LHCN-M2 (cell line): ENCODE results near the gene KCTD6. TPM values are rescaled to one million over a fixed set of nuclear protein-coding genes. Genes with fewer than 3 reads are reported as not detected.

Experiments
- DNase-seq: peaks from one replicate; pipeline ENCODE4 v3.0.0-alpha.2; 2012; ENCODE audit warnings: low read depth
- total RNA-seq: library from RNA; depleted of rRNA; stranded (reverse); fragments of >200 nt; gene quantifications from 2 replicates; pipeline ENCODE4 v1.2.3, GENCODE V29; 2014

Gene KCTD6
- total RNA-seq, 1 experiment from 2014 or later: 10.7 TPM

DNA sequence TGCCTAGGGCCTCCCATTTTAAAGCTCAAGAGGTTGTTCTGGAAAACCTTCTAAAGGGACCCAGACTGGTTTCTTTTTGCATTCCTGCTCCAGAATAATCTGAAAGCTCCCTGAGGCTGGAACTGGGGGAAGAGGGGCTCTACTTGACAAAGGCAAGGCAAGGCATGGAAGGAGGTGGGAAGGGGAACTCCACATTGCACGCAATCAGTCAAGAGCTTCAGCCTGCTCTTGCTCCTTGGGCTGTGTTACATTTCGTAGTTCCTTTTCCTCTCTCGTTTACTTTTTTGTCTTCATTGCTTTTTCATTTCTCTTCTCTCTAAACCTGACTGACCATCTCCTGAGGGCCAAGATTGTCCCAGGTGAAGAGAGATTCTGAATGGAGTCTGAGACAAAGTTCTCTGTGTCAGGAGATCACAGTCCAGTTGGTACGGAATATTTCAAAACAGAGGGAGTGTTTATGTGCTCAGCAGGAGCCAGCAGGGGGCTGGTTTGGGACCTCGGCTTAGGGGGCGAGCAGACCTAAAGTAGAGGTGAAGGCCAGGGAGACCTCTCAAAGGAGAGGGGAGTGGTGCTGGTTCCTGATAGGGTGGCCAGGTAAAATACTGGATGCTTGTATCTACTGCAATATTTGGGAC, 6.0 kb upstream of the KCTD6 start:
- no peak for DNase-seq

DNA sequence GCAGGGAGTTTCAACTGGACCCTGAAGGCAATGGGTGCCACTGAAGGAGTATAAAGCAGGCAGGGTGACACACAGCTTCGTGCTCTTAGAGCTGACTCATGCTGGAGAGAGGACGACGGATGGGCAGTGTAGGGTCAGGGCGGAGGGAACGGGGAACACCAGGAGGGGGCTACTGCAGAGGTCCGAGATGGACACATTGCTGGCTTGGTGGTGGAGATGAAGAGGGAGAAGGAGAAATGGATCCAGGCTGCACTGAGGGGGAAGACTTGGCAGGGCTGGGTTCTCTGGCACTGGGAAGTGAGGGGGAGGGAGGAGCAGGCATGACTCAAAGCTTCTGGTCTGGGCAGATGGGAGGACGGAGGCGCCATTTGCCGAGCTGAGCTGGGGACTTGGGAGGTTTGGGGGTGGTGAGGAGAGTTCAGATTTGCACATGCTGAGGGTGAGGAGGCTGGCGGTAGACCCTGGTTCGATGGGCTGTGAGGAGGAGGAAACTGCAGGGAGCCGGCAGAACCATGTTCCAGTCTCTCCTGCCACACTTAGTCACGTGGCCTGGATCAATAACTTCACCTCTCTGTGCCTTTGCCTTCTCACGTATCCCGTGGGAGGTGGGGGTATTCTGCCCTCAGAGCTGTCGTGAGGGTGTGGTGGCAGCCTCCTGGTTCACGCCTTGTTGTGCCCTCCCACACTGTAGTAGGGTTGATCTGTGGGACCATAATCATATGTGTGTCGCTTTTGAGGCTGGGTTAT, 4.6 kb upstream of the KCTD6 start:
- peak; percentile 72 for DNase-seq

DNA sequence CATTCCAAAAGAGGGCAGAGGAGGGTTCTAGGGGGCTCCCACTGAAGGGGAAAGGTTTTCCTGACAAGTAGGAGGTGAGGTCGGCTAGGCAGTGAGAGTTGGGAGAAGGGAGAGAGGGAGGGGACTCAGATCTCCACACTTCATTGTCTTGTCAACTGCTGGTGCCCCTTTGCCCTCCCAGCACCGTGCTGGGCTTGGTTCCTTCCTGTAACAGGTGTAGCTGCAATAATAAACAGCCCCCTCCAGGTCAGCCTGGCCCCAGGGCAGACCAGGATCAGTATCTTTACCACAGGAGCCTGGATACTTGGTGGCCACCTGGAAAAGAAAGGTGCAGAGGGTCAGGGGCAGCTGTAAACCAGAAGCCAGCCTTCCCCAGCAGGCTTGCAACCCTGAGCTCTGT, 2.9 kb upstream of the KCTD6 start:
- no peak for DNase-seq

DNA sequence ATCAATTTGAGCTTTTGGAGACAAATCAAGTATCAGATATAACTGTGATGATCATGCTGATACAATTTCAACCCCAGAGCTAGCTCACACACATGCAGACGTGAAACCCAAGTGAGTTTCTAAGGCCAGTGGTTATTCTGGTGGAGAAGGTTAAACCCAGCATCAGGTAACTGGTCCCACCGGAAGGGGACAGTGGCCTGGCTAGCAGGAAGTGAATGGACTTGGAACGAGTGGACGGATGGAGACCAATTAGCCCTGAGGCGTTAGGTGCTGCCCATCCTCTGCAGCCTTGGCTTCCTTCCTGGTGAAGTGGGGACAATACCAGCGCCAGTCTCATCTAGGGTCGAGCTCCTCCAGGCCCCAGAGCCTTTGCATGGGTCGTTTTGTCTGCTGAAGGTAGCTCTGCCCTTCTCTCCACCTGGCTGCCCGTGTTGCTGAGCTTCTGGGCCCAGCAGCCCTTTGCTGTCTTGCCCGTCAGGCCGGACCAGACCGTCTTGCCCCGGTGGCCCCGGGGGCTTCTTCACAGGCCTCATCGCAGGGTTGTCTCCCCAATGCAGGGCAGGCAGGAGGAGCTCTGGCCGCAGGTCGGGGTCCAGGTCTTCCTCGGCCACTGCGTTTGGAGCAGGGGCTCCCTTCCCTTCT, 915 bp upstream of the KCTD6 start:
- no peak for DNase-seq

DNA sequence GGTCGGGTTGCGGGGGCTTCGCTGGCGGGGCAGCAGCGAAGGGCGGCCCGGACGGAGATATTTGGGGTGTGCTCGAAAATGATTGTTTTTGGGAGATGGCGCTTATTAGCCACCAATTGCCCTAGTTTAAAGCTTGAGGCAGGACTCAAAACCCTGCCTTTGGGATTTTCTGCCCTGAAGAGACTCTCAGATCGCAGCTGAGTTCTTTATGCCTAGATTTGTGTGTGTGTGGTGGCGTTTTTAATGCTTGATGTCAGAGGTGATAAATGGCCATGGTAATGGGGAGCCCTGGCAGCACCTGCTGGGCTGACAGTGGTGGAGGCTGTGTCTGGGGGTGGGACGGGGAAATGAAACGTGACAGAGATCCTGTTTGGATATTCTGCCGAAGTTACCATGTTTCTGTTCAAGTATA, 604 bp downstream of the KCTD6 start:
- DNase-seq: peak; percentile 36

DNA sequence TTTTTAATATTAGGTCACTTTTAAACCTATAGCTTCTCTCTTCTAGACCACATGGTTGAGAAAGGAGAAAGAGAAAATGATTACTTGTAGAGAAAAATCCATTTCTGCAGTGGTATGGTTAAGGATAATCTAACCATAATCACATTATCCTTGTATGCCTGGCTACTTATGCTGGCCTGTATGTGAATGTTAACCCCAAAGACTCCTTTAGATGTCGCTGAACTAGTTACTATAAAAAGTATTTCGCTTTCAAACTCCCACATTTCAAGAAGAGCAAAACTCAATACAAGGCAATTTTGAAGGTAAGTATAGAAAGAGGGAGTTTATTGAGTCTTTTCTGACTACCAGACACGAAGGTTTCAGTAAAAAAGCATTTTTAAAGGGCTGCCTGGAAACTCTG, 2.2 kb downstream of the KCTD6 start:
- no peak for DNase-seq

DNA sequence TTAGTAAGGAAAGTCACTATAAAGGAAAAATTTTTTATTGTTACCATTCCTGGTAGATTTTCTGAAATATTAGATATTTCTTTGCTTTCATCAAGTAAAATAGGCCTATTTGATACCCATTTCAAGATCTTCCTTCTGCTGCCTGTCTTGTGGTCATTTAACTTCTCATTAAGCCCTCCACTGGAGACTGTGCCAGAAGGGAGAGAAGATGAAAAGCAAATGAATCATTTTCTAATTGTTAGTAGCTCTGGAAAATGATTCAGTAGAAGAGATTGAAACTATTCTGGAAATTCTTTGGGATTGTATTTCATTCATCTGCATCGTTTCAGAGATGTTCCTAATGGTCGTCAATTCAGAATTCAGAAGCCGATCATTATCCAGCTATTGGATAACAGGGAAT, 3.2 kb downstream of the KCTD6 start:
- peak; percentile 21 for DNase-seq

DNA sequence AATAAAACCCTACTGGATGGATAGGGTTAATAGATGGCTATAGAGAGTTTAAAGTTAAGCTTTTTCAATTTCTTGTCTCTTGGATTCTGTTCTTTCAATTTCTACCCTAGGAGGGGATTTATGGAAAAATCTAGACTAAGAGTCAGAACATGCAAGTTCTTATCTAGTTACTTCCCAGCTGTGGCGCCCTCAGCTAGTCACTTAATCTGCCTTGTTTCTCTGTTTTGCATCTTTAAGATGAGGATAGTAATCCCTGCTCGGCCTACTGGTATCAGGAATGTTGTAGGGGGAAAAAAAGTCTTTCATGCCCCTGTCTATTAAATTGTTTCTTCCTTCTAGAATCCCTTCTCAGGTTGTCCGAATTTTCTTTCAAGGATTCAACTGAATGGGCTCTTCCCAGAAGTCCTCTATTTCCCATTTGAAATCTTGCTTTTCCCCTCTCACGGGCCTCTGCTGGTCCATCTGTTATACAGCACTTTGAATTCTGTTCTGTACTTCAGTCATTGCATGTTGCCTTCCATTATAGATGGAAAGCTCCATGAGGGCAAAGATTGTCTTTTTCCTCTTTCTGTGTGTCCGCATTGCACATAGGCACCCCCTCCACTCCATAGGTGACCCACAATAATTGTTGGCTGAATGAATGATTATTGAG, 4.4 kb downstream of the KCTD6 start:
- no peak for DNase-seq

DNA sequence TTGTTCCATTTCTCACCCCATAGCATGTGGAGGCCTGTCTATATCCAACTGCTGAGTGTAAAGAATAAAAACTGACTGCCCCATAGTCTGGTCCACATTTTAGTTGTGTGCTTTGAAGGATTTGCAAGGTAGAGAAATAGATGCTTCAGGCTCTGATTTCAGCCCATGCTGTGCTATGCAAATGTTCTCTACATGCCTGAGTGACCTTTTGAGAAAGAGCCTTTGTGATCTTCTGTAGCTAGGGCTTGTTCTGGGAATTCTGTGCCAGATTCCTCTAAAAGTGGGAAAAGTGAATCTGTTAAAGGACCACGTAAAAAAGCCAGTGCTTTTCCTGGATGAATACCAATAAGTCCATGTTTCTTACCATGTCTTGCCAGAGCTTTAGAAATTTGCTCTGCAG, 5.2 kb downstream of the KCTD6 start:
- no peak for DNase-seq

DNA sequence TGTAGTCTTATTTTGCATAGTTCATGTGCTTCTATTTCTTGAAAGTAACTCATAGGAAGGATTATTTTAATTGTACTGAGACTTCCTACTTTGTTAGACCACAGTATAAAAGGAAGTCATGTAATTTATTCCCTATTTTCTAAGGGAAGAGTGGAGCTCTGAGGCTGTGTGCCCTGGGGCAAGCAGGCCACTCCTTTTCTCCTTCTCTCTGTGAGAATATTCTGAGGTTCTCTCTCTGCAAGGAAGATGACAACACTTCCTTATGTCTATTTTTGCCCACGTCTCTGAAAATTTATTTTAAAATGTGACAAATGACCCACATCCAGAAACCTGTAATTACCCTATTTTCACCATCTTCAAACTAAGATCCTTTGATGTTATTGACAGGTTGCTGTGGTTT, 11.0 kb downstream of the KCTD6 start:
- no peak for DNase-seq

DNA sequence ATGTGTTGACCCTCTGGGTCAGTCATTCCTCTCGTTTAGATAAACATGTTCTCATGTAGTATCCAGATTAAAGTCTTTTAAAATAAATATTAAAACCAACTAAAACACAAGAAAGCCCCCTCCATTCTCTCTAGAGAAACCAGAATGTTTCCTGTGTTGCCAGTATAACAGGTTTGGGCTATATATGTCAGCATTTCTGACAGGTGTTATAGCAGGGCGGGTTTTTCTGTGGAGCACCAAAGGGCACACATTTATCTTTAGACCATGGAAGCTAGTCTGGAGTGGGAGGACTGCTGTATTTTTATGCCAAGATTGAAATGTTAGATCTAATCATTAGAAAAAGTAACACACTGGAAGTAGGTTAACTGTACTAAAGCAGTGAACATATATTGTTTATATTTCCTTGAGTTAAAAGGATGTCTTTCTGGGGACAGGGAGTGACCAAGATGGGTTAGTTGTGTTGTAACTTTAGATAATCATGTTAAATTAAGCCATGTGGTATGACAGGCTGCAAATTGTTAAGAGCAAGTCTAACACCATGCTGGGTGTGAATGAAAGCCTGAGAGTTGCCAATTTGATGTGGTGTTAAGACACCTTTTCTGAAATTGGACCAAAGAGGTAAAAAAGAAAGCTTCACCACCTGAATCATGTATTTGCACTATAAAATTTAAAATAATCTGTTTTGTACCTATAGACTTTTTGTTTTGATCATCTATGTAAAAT, 15.6 kb downstream of the KCTD6 start:
- DNase-seq: no peak

DNA sequence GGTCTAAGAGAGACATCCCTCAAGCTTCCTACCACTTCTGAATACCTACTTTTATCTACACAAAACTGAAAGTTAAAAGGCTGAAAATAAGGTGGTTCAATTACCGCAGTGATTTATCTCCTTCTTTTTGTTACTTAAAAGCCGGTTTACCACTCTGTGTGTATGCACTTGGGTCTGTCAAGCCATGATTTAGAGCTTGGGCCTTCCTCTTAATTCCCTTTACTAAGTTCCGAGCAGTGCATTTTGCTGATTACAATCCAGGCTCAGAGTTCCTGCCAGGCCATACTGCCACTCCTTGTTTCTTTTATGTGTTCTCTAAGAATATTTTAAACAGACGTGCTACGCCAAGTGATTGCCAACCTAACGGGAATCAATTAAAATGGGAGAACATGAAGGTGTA, 16.5 kb downstream of the KCTD6 start:
- DNase-seq: no peak

DNA sequence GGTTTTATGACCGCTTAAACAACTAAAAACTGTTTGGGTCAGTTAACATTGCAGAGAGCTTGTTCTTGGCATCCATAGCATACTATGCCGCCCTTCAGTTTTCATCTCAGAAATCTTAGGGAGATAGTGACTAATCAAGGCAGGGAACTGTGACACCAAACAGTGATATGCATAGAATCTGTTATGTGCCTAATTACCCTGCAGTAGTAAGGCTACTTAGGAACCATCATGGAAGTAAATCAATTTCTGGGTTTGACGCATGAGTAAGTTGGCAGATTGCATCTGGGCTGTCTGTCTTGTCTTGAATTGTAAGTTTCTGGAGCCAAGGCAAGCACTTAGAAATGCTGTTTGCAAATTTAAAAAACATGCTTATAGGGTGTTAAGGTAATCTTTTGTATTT, 22.5 kb downstream of the KCTD6 start:
- DNase-seq: no peak

DNA sequence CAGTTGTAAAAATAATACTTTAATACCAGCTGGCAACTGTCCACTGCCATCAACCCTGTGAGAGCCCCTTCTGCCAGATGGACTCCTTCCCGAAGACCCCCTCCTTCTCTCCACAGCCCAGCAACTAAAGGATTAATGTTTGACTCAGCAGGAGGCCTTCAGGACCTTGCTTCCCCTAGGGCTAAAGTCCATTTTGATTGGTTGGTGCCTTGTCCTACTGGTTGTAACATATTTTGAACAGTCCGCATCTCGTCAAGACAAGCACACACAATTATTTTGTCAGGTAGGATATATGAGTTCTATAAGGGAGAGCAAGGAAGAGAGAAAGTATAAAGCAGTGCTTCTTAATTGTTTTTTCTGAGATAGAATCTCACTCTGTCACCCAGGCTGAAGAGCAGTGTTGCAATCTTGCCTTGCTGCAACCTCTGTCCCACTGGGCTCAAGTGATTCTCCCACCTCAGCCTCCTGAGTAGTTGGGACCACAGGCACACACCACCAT, 26.4 kb downstream of the KCTD6 start:
- no peak for DNase-seq

DNA sequence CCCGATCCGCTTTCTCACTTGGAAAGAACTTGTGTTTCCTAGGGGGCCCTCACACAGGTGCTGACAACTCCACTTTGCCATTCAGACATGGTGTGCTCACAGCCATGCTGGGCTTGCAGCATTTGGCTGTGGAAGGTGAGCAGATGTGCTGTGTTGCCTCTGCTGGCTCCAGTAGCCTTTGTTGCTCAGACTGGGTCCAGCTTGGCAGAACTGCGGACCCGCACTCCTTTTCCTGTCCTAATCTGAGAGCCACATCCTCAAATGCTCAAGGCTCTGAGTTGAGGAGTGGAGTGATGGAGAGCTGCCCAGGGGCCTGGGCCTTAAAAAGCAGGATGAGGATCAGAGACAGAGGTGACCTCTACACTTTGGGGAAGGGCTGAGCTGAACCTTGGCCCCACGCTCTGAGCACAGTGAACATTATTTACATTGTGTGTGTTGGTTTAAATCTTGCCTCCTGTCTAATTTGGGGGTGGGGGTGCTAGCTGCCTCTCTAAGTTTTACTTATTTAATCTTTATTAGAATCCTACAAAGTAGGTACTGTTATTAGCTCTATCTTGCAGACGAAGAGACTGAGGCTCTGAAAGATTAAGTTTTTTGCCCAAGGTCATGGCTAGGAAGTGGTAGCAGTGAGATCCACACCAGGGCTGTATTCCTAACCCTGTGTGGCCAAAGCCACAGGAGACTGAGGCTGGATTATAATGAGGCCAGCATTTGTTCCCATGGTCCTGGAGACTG, 27.9 kb downstream of the KCTD6 start:
- DNase-seq: no peak

DNA sequence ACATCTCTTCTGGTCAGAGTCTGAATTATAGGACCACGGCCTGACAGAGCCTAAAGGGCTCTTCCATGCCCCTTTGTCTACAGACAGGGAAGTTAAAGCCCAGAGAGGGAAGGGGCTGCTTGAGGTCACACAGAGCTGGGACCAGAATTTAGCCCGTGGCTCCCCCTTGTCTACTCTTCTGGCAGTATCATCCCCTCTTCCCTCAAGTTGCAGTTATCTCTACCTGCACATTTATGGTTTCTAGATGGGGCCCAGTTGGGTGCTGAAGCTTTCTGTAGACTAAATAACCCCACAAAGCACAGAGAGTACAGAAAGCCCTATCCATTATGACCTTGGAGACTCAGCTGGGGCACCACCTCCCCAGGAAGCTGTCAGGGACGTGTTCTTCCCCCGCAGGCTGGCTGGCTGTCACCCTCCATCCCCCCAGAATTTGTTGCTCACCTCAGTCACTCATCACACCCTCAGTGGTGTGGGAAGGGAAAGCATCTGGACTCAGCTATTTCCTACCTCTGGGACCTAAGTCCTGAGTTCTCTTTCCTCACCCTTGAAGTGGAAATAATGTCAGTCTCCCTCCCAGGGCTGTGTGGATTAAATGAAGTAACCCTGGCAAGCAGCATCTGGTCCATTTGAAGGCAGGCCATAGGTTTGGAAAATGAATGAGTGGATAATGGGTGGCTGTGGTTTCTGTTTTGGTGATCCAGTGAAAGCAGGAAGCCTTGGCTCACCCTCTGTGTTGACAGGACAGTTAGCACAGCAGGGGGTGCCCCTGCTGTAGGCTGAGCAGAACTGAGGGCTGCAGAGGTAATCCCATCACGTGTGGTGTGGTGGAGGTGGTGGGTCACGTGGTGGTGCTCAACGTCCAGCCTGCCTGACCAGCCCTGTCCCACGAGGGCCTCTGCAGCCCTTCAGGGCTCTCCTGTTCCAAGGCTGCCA, 28.8 kb downstream of the KCTD6 start:
- DNase-seq: peak; percentile 48

DNA sequence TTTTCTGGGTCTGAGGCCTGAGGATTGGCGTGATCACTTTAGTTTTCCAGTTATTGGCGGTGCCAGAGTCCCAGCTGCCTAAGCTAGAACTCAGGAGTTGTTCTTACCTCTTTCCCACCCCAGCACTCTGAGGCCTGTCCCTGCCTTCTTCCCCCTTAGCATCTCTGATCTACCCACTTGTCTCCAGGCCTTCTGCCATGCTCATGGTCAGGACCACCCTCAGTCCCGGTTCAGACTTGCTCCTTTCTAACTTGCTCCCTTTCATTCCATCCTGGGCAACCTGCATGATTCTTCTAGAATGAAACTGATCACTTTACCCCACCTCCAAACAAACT, 29.4 kb downstream of the KCTD6 start:
- no peak for DNase-seq

DNA sequence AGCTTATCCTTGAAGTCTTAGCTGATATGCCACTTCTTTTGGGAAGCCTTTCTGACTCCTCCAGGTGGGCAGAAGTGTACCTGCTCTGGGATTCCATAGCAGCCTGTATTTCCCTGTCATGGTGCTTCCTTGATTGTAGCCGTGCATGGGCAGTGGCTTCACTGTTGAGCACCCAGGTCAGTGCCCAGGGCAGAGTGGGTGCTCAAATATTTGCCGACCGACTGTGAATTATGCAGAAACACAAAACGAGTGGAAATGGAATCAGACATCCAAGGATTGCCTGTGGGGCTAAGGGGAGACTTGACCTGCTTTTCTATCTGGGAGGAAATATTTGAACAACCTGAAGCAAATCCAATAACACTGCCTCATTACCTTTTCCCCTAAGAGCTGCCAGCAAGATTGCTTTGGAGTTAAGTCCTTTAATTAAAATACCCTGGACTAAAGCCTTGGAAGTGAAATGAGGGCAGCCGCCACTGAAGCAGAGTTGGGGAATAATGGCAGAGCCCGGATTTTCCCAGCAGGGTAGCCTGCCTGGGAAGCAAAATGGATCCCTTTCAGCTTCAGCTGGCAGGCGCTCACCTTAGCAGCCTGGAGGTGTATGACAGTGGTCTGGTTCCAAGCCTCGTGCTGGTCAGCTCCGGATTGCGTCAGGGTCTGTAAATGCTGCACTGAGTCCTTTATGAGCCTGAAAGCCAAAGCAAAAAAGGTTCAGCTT, 30.2 kb downstream of the KCTD6 start:
- no peak for DNase-seq

DNA sequence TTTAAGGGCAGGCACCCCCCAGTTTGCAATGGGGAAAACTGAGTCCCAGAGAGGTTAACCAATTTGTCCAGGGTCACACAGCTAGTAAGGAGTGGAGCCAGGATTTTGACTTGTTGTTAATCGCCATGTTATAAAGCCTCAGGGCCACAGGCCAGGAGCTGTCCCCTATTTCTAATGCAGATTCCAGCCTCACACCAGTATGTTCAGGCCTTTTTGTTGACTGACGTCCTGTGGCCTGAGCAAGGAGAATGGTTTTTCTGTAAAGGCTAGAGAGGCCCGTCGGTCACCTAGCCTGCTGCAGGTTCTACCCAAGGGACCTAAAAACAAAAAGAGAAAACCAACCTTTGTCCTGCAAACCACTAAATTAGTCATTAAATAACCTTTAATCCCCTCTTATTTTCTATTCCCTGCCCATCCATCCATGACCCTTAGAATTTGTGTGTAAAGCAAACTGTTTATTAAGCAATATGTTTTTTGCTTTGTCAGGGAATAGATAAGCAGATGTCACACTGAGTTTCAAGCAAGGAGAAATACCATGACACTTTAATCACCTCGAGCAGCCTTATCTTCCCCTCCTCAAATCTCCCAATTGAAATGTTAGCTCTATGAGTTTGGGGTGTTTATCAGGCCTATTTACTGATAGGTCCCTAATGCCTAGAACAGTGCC, 31.0 kb downstream of the KCTD6 start:
- DNase-seq: no peak
